NCI-H1417 (cell line): ENCODE data around the gene CD83.
A peak's percentile ranks its signal among the peaks of the same experiment; 100 is the strongest.

Experiments
- DNase-seq, 3 experiments: peaks; one replicate each; lab custom pipeline; 2025; lab: John Stamatoyannopoulos, UW

Gene CD83

GRCh38 chr6:14123386-14124111 lies 6.0 kb downstream of the CD83 start:
- no peak for DNase-seq

- DNase-seq, result no peak
These were observed 7.8 kb downstream of the CD83 start for GRCh38 chr6:14125346-14125745.

GRCh38 chr6:14126191-14126590 lies 8.6 kb downstream of the CD83 start:
- no peak for DNase-seq

GRCh38 chr6:14127611-14128010 lies 10.0 kb downstream of the CD83 start:
- DNase-seq, result no peak

- no peak for DNase-seq
These were observed 10.4 kb downstream of the CD83 start for GRCh38 chr6:14128012-14128411.

- no peak for DNase-seq
These were observed 11.2 kb downstream of the CD83 start for GRCh38 chr6:14128746-14129145.

- DNase-seq, result peak; percentile 49 to 78 (median 67)
These were observed 12.0 kb downstream of the CD83 start for GRCh38 chr6:14129575-14129974.

GRCh38 chr6:14130435-14131075 lies 13.0 kb downstream of the CD83 start:
- DNase-seq, result no peak

GRCh38 chr6:14131579-14131978 lies 14.0 kb downstream of the CD83 start:
- DNase-seq, result no peak

GRCh38 chr6:14132244-14132920 lies 14.8 kb downstream of the CD83 start:
- no peak for DNase-seq

GRCh38 chr6:14132921-14133275 lies 15.3 kb downstream of the CD83 start:
- DNase-seq, result no peak

GRCh38 chr6:14134211-14134910 lies 16.8 kb downstream of the CD83 start:
- DNase-seq, result no peak

GRCh38 chr6:14135893-14136539 lies 18.4 kb downstream of the CD83 start:
- no peak for DNase-seq

- DNase-seq, result no peak
These were observed 21.2 kb downstream of the CD83 start for GRCh38 chr6:14138701-14139215.

GRCh38 chr6:14141351-14142062 lies 23.9 kb downstream of the CD83 start:
- DNase-seq, result peak in 1 of 3 experiments; percentile 64

- no peak for DNase-seq
These were observed 24.5 kb downstream of the CD83 start for GRCh38 chr6:14142063-14142450.

- DNase-seq, result no peak
These were observed 25.1 kb downstream of the CD83 start for GRCh38 chr6:14142511-14143223.

- no peak for DNase-seq
These were observed 25.7 kb downstream of the CD83 start for GRCh38 chr6:14143305-14143704.

GRCh38 chr6:14144678-14145113 lies 27.1 kb downstream of the CD83 start:
- peak; percentile 35 to 70 (median 66) for DNase-seq

GRCh38 chr6:14146506-14147096 lies 29.0 kb downstream of the CD83 start:
- DNase-seq, result peak in 2 of 3 experiments; percentile 14 to 96
